ENCODE data around the gene TSPAN11.

TSPAN11 gene

DNA sequence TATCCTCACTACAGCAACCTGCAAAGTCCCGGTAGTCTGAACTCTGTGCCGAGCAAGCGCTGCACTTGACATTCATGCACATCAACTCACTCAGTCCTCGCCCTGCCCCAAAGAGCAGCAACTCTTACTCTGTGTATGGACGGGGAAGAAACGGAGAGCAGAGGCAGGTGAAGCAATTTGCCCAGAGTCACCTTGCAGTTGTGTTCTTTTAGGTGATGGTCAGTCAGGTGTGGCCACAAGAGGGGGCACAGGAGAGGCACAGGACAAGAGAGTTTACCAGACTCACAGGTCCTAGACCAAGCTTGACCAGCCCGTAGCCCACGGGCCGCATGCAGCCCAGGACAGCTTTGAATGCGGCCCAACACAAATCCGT lies 39.1 kb downstream of the TSPAN11 start:
- Histone ChIP-seq H3K9me3 (ENCODE audit: low read length) (no peaks in the 10 kb centered on the region), H3K4me2 (ENCODE audit: low read length) (no peak overlapping the region), H4K20me1 (ENCODE audit: insufficient read depth, low read length) (no peaks in the 10 kb centered on the region), H3K27me3 (ENCODE audit: insufficient read depth, low read length) (0 out of 2 replicates have a peak, but pooled peaks cover 4% of the 10 kb centered on the region), H3K9me2 (ENCODE audit: low read depth, low read length) (no peaks in the 10 kb centered on the region), H3K4me1 (ENCODE audit: insufficient read depth, low read length, severe bottlenecking) (no peaks in the 10 kb centered on the region), H3K27ac (ENCODE audit: low read depth, low read length, poor library complexity, severe bottlenecking) (no peak overlapping the region), H3K79me2 (ENCODE audit: insufficient read depth, low read length) (no peaks in the 10 kb centered on the region), H3K36me3 (ENCODE audit: insufficient read depth, low read length) (no peaks in the 10 kb centered on the region), H3K9ac (ENCODE audit: low read length) (no peak overlapping the region), H2AFZ (ENCODE audit: low read length) (no peak overlapping the region), H3K4me3 (ENCODE audit: low read depth, low read length, poor library complexity, severe bottlenecking) (no peak overlapping the region), H3F3A (ENCODE audit: insufficient read depth, low read length) (no peaks in the 10 kb centered on the region)
- TF ChIP-seq, protein P1, sequence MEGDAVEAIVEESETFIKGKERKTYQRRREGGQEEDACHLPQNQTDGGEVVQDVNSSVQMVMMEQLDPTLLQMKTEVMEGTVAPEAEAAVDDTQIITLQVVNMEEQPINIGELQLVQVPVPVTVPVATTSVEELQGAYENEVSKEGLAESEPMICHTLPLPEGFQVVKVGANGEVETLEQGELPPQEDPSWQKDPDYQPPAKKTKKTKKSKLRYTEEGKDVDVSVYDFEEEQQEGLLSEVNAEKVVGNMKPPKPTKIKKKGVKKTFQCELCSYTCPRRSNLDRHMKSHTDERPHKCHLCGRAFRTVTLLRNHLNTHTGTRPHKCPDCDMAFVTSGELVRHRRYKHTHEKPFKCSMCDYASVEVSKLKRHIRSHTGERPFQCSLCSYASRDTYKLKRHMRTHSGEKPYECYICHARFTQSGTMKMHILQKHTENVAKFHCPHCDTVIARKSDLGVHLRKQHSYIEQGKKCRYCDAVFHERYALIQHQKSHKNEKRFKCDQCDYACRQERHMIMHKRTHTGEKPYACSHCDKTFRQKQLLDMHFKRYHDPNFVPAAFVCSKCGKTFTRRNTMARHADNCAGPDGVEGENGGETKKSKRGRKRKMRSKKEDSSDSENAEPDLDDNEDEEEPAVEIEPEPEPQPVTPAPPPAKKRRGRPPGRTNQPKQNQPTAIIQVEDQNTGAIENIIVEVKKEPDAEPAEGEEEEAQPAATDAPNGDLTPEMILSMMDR (IDR thresholded peaks at IDR 0.05; ENCODE audit: low read length), result peak; percentile 8; the same call in 1 of the 2 replicates
- no peak for TF ChIP-seq EZH2 (IDR thresholded peaks at IDR 0.05; ENCODE audit: borderline replicate concordance, low read length)

DNA sequence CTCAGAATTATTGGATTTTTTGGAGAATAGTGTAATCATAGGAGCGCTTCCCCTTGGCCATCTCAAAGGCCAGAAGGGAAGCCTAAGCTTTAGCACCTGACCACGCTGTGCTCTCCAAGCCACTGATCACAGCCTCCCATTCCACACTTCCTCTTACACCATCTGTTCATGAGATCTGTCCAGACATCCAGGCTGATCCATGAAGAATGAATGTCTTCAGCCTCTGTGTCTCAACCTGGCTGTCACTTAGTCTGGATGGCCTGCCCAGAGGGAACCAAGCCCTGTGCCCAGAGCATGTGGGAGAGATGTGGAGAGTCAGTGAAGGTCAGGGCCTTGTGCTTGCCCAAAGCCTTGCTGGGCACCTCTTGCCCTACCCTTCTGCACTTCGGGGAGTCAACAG lies 40.5 kb downstream of the TSPAN11 start:
- H3K27me3 ChIP-seq (ENCODE audit: insufficient read depth, low read length), result 0 out of 2 replicates have a peak, but pooled peaks cover 4% of the 10 kb centered on the region
- no peaks in the 10 kb centered on the region for H3F3A ChIP-seq (ENCODE audit: insufficient read depth, low read length)
- no peak overlapping the region for H3K9ac ChIP-seq (ENCODE audit: low read length)
- H4K20me1 ChIP-seq (ENCODE audit: insufficient read depth, low read length), result no peaks in the 10 kb centered on the region
- H3K4me1 ChIP-seq (ENCODE audit: insufficient read depth, low read length, severe bottlenecking), result no peaks in the 10 kb centered on the region
- no peaks in the 10 kb centered on the region for H3K79me2 ChIP-seq (ENCODE audit: insufficient read depth, low read length)
- H3K9me2 ChIP-seq (ENCODE audit: low read depth, low read length), result no peaks in the 10 kb centered on the region
- no peaks in the 10 kb centered on the region for H3K9me3 ChIP-seq (ENCODE audit: low read length)
- TF ChIP-seq, protein P1 (IDR thresholded peaks at IDR 0.05; ENCODE audit: low read length), result no peak
- TF ChIP-seq EZH2 (IDR thresholded peaks at IDR 0.05; ENCODE audit: borderline replicate concordance, low read length), result no peak
- H3K27ac ChIP-seq (ENCODE audit: low read depth, low read length, poor library complexity, severe bottlenecking), result no peak overlapping the region
- no peak overlapping the region for H2AFZ ChIP-seq (ENCODE audit: low read length)
- no peaks in the 10 kb centered on the region for H3K36me3 ChIP-seq (ENCODE audit: insufficient read depth, low read length)
- no peak overlapping the region for H3K4me3 ChIP-seq (ENCODE audit: low read depth, low read length, poor library complexity, severe bottlenecking)
- H3K4me2 ChIP-seq (ENCODE audit: low read length), result no peak overlapping the region

DNA sequence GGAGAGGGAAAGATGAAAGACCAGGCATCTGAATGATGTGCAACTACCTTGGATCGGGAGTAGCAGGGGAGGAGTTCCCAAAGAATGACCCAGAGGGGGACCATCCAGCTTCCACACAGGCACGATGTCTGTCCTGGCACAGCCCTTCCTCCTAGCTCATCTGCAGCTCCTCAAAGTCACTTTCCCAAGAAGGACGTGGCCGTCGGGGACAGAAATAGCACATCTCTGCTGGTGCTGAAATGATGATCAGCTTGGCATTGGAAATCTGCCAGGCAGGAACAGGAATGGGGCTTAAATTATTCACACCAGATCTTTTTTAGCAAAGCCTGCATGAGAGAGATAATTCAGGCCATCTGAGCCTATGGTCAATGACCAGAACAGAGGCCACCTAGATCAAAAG lies 41.7 kb downstream of the TSPAN11 start:
- Histone ChIP-seq H3K9me3 (ENCODE audit: low read length) (no peaks in the 10 kb centered on the region), H3F3A (ENCODE audit: insufficient read depth, low read length) (no peaks in the 10 kb centered on the region), H3K27me3 (ENCODE audit: insufficient read depth, low read length) (0 out of 2 replicates have a peak, but pooled peaks cover 4% of the 10 kb centered on the region), H3K9me2 (ENCODE audit: low read depth, low read length) (no peaks in the 10 kb centered on the region), H4K20me1 (ENCODE audit: insufficient read depth, low read length) (no peaks in the 10 kb centered on the region), H3K4me1 (ENCODE audit: insufficient read depth, low read length, severe bottlenecking) (no peaks in the 10 kb centered on the region), H3K4me3 (ENCODE audit: low read depth, low read length, poor library complexity, severe bottlenecking) (no peak overlapping the region), H3K36me3 (ENCODE audit: insufficient read depth, low read length) (no peaks in the 10 kb centered on the region), H2AFZ (ENCODE audit: low read length) (no peak overlapping the region), H3K9ac (ENCODE audit: low read length) (no peak overlapping the region), H3K27ac (ENCODE audit: low read depth, low read length, poor library complexity, severe bottlenecking) (no peak overlapping the region), H3K79me2 (ENCODE audit: insufficient read depth, low read length) (no peaks in the 10 kb centered on the region), H3K4me2 (ENCODE audit: low read length) (no peak overlapping the region)
- TF ChIP-seq, protein P1 (IDR thresholded peaks at IDR 0.05; ENCODE audit: low read length), result no peak
- no peak for TF ChIP-seq EZH2 (IDR thresholded peaks at IDR 0.05; ENCODE audit: borderline replicate concordance, low read length)

Data from OCI-LY1 (cell line).